H1 (cell line): ENCODE data around the gene CACNA1D. TPM values are rescaled to one million over a fixed set of nuclear protein-coding genes. Genes with fewer than 3 reads are reported as not detected.

ENCODE experiments used
- CTCF ChIA-PET: fragments of 300-600 bp; sonication (Branson Sonifier 250); formaldehyde crosslinking; loops from one replicate; lab custom pipeline; 2021; ENCODE audit not compliant: partially characterized antibody; lab: Charles Lee
- POLR2A ChIA-PET: fragments of 300-600 bp; sonication (Branson Sonifier 250); formaldehyde crosslinking; loops from one replicate; lab custom pipeline; 2021; ENCODE audit warnings: inconsistent platforms; ENCODE audit not compliant: partially characterized antibody; lab: Charles Lee
- DNase-seq, 2 experiments: peaks; one replicate each; pipeline versions ENCODE4 v3.0.0 to v3.0.0-alpha.2; 2010 to 2022; ENCODE audit warnings: low spot score in 2 of 2, low read depth in 1 of 2, mixed read lengths in 1 of 2
- FAIRE-seq: peaks from 2 replicates; lab custom pipeline; 2011; peaks lifted over from hg19 to GRCh38; lab: Jason Lieb, UNC
- H2AFZ ChIP-seq: 2 replicates; pipeline ENCODE4 v1.8.1; 2012; ENCODE audit warnings: low read length, inconsistent platforms
- H2AK5ac ChIP-seq: 2 replicates; pipeline ENCODE4 v1.6.1; 2013; ENCODE audit warnings: low read depth, low read length
- H2BK120ac ChIP-seq: replicated peaks from 2 replicates; pipeline ENCODE3; 2013; ENCODE audit warnings: low read depth, low read length, inconsistent platforms
- H2BK12ac ChIP-seq: 2 replicates; pipeline ENCODE4 v1.6.1; 2013; ENCODE audit warnings: low read depth, low read length
- H2BK15ac ChIP-seq: 2 replicates; pipeline ENCODE4 v1.6.1; 2013; ENCODE audit warnings: low read length
- H2BK20ac ChIP-seq: 2 replicates; pipeline ENCODE4 v1.6.1; 2013; ENCODE audit warnings: low read length
- H2BK5ac ChIP-seq: 2 replicates; pipeline ENCODE4 v1.6.1; 2013; ENCODE audit warnings: low read depth, low read length
- H3K14ac ChIP-seq: 2 replicates; pipeline ENCODE4 v1.6.1; 2013; ENCODE audit warnings: inconsistent platforms; ENCODE audit not compliant: insufficient read length
- H3K18ac ChIP-seq: 2 replicates; pipeline ENCODE4 v1.6.1; 2013; ENCODE audit warnings: low read length; ENCODE audit errors: extremely low read depth
- H3K23ac ChIP-seq: 2 replicates; pipeline ENCODE4 v1.6.1; 2013; ENCODE audit warnings: inconsistent platforms; ENCODE audit not compliant: insufficient read length
- H3K23me2 ChIP-seq: 2 replicates; pipeline ENCODE4 v1.6.1; 2013; ENCODE audit warnings: low read depth, low read length
- H3K27ac ChIP-seq: 2 replicates; pipeline ENCODE4 v1.6.1; 2011; ENCODE audit warnings: low read depth, low read length, inconsistent platforms
- H3K27me3 ChIP-seq, 4 experiments: replicated peaks in 1 of 4; 1 replicate in 1 of 4; 2 replicates in 3 of 4; pipeline versions ENCODE4 v1.6.1 to v1.8.1; 2011 to 2013; ENCODE audit warnings: low read length in 3 of 4, mild to moderate bottlenecking in 3 of 4, inconsistent platforms in 2 of 4, mixed read lengths in 2 of 4, moderate library complexity in 1 of 4; ENCODE audit not compliant: control insufficient read depth in 3 of 4, insufficient read depth in 3 of 4; ENCODE audit errors: extremely low read depth in 1 of 4
- H3K36me3 ChIP-seq, 4 experiments: 2 replicates each; pipeline versions ENCODE4 v1.6.1 to v1.8.1; 2011 to 2013; ENCODE audit warnings: mild to moderate bottlenecking in 4 of 4, low read length in 3 of 4, moderate library complexity in 2 of 4, control low read depth in 1 of 4, inconsistent platforms in 1 of 4; ENCODE audit not compliant: insufficient read depth in 4 of 4, control insufficient read depth in 2 of 4
- H3K4ac ChIP-seq: replicated peaks from 2 replicates; pipeline ENCODE3; 2013; ENCODE audit warnings: low read length, low read depth, mixed read lengths, inconsistent platforms; ENCODE audit not compliant: insufficient read length
- H3K4me1 ChIP-seq, 4 experiments: replicated peaks in 1 of 4; 1 replicate in 1 of 4; 2 replicates in 3 of 4; pipeline versions ENCODE4 v1.6.1 to v1.8.1; 2011 to 2013; ENCODE audit warnings: low read length in 3 of 4, inconsistent platforms in 2 of 4, mixed read lengths in 1 of 4; ENCODE audit not compliant: insufficient read depth in 4 of 4, control insufficient read depth in 3 of 4
- H3K4me2 ChIP-seq, 2 experiments: 2 replicates each; pipeline versions ENCODE4 v1.6.1 to v1.8.1; 2011 to 2013; ENCODE audit warnings: low read depth in 2 of 2, low read length in 2 of 2, control low read depth in 1 of 2, inconsistent platforms in 1 of 2, mild to moderate bottlenecking in 1 of 2; ENCODE audit not compliant: insufficient read depth in 1 of 2
- H3K4me3 ChIP-seq, 4 experiments: fragments of 200-600, 300-600 bp in 1 of 4; sonication (generic), shearing (Covaris generic), sonication (Bioruptor Twin) in 1 of 4; 2 replicates each; pipeline versions ENCODE4 v1.5.1 to v1.8.1; 2011 to 2016; ENCODE audit warnings: low read length in 4 of 4, low read depth in 3 of 4, control low read depth in 2 of 4, inconsistent platforms in 2 of 4, mild to moderate bottlenecking in 2 of 4, mixed read lengths in 1 of 4, moderate library complexity in 1 of 4; ENCODE audit not compliant: insufficient read depth in 2 of 4; ENCODE audit errors: extremely low read depth in 1 of 4
- H3K56ac ChIP-seq: replicated peaks from 2 replicates; pipeline ENCODE3; 2013; ENCODE audit warnings: low read depth, mild to moderate bottlenecking, mixed read lengths, low read length, inconsistent platforms; ENCODE audit not compliant: insufficient read length
- H3K79me1 ChIP-seq: 2 replicates; pipeline ENCODE4 v1.6.1; 2013; ENCODE audit warnings: low read depth, low read length, control low read depth
- H3K79me2 ChIP-seq, 2 experiments: 2 replicates each; pipeline versions ENCODE4 v1.6.1 to v1.8.1; 2012 to 2013; ENCODE audit warnings: low read length in 2 of 2, mild to moderate bottlenecking in 2 of 2, inconsistent platforms in 1 of 2; ENCODE audit not compliant: insufficient read depth in 2 of 2, control insufficient read depth in 1 of 2
- H3K9ac ChIP-seq, 4 experiments: replicated peaks in 1 of 4; 1 replicate in 1 of 4; 2 replicates in 3 of 4; pipeline versions ENCODE4 v1.6.1 to v1.8.1; 2011 to 2013; ENCODE audit warnings: low read depth in 3 of 4, low read length in 3 of 4, control low read depth in 2 of 4, mild to moderate bottlenecking in 2 of 4, moderate library complexity in 2 of 4, inconsistent platforms in 1 of 4; ENCODE audit errors: extremely low read depth in 1 of 4
- H3K9me3 ChIP-seq, 2 experiments: 2 replicates each; pipeline versions ENCODE4 v1.6.1 to v1.8.1; 2012 to 2013; ENCODE audit warnings: mild to moderate bottlenecking in 2 of 2, moderate library complexity in 2 of 2, control low read depth in 1 of 2, inconsistent platforms in 1 of 2, low read depth in 1 of 2, low read length in 1 of 2, mixed read lengths in 1 of 2; ENCODE audit not compliant: insufficient read depth in 2 of 2
- H4K20me1 ChIP-seq, 2 experiments: replicated peaks in 1 of 2; 2 replicates each; pipeline versions ENCODE3 to v1.8.1; 2011 to 2013; ENCODE audit warnings: inconsistent platforms in 2 of 2, low read length in 2 of 2, mild to moderate bottlenecking in 1 of 2; ENCODE audit not compliant: insufficient read depth in 2 of 2, control insufficient read depth in 1 of 2
- H4K5ac ChIP-seq: 2 replicates; pipeline ENCODE4 v1.6.1; 2013; ENCODE audit warnings: low read length, low read depth, mixed read lengths, inconsistent platforms; ENCODE audit not compliant: insufficient read length
- H4K8ac ChIP-seq: 2 replicates; pipeline ENCODE4 v1.8.0; 2013; ENCODE audit warnings: mild to moderate bottlenecking, moderate library complexity, low read length, inconsistent platforms; ENCODE audit not compliant: insufficient read depth; ENCODE audit errors: extremely low read depth
- H4K91ac ChIP-seq: replicated peaks from 2 replicates; pipeline ENCODE3; 2013; ENCODE audit warnings: low read length, mixed read lengths, inconsistent platforms; ENCODE audit not compliant: insufficient read length
- BRCA1 ChIP-seq: IDR thresholded peaks from 2 replicates; pipeline ENCODE4 v1.6.1; 2012; ENCODE audit warnings: low read depth, low read length, improper control_type of control experiment
- CBX5 ChIP-seq: fragments of 300-800, 300-1000 bp; sonication (generic); IDR thresholded peaks from 2 replicates; pipeline ENCODE4 v1.7.1; 2016; ENCODE audit warnings: antibody characterized with exemption, low read length, low read depth
- CBX8 ChIP-seq: fragments of 300-800, 300-1000 bp; sonication (generic); IDR thresholded peaks from 2 replicates; pipeline ENCODE4 v1.7.1; 2016; ENCODE audit warnings: low read depth, low read length, borderline replicate concordance
- EZH2 ChIP-seq: fragments of 200-600 bp; sonication (generic); IDR thresholded peaks from 2 replicates; pipeline ENCODE4 v1.7.1; 2012; ENCODE audit warnings: low read depth, mild to moderate bottlenecking, moderate library complexity, low read length, inconsistent platforms; ENCODE audit not compliant: severe bottlenecking
- FOSL1 ChIP-seq: IDR thresholded peaks from 2 replicates; pipeline ENCODE4 v1.6.1; 2011; ENCODE audit warnings: mild to moderate bottlenecking, low read depth, low read length, moderate library complexity; ENCODE audit not compliant: insufficient read depth
- KDM4A ChIP-seq: IDR thresholded peaks from one replicate; pipeline ENCODE4 v1.7.1; 2012; ENCODE audit warnings: low read depth, mild to moderate bottlenecking, moderate library complexity, low read length, inconsistent platforms; ENCODE audit not compliant: severe bottlenecking
- KDM5A ChIP-seq: fragments of 200-600 bp; IDR thresholded peaks from 2 replicates; pipeline ENCODE4 v1.7.1; 2012; ENCODE audit warnings: mild to moderate bottlenecking, low read length, inconsistent platforms, mixed read lengths
- MAFK ChIP-seq: IDR thresholded peaks from 2 replicates; pipeline ENCODE4 v1.6.1; 2012; ENCODE audit warnings: low read depth, mild to moderate bottlenecking, improper control_type of control experiment, low read length
- NRF1 ChIP-seq: IDR thresholded peaks from 2 replicates; pipeline ENCODE4 v1.6.1; 2011; ENCODE audit warnings: mild to moderate bottlenecking, low read depth, low read length, improper control_type of control experiment
- POLR2A ChIP-seq, 2 experiments: IDR thresholded peaks; 1 replicate in 1 of 2; 2 replicates in 1 of 2; pipeline ENCODE4 v1.6.1; 2011; ENCODE audit warnings: low read depth in 2 of 2, low read length in 2 of 2, mild to moderate bottlenecking in 2 of 2; ENCODE audit errors: control extremely low read depth in 1 of 2
- RBBP5 ChIP-seq: IDR thresholded peaks from 2 replicates; pipeline ENCODE4 v1.7.1; 2012; ENCODE audit warnings: low read depth, mild to moderate bottlenecking, inconsistent platforms, low read length, moderate library complexity, borderline replicate concordance
- SIX5 ChIP-seq: IDR thresholded peaks from 2 replicates; pipeline ENCODE4 v1.6.1; 2011; ENCODE audit warnings: mild to moderate bottlenecking, low read depth, low read length
- TEAD4 ChIP-seq: IDR thresholded peaks from 2 replicates; pipeline ENCODE4 v1.6.1; 2012; ENCODE audit warnings: low read depth, low read length, inconsistent platforms, mixed read lengths
- WGBS, 2 experiments: shearing (Covaris generic) in 1 of 2; methylation state at CpG; one replicate each; pipeline versions ENCODE4 v1.1.6 to v1.1.7; 2013 to 2015; ENCODE audit warnings: low lambda C conversion rate in 2 of 2, mixed read lengths in 2 of 2, inconsistent platforms in 1 of 2, low coverage in 1 of 2, missing lambda C conversion rate in 1 of 2; ENCODE audit not compliant: insufficient replicate concordance in 2 of 2, insufficient coverage in 1 of 2, insufficient read length in 1 of 2; ENCODE audit errors: extremely low coverage in 1 of 2, missing lambda C conversion rate in 1 of 2; 5-methylcytosine and 5-hydroxymethylcytosine counted together
- polyA plus RNA-seq, 7 experiments: library from polyadenylated mRNA; depleted of rRNA in 3 of 7; stranded (reverse) in 5 of 7; unstranded in 2 of 7; fragments of >200 nt in 5 of 7; fragments of 200-250 nt in 2 of 7; gene quantifications; 1 replicate in 5 of 7; 2 replicates in 1 of 7; 4 replicates in 1 of 7; pipeline versions ENCODE4 v1.2.1 to v1.2.3, GENCODE V29; 2011 to 2013; ENCODE audit warnings: missing spikeins in 2 of 7, mixed read lengths in 2 of 7
- total RNA-seq: library from RNA; stranded (reverse); fragmentation: NEBNext Ultra II Directional; extraction: Animal tissue kit (Norgen Biotek cat#: 25700); gene quantifications from 2 replicates; pipeline ENCODE4 v1.2.1, GENCODE V29; 2021
- TF ChIP-seq, protein P1 (sequence below): IDR thresholded peaks from 2 replicates; pipeline ENCODE4 v1.6.1; 2012; ENCODE audit warnings: inconsistent platforms

CACNA1D gene
- total and polyA plus RNA-seq, 2 of the 8 experiments (the other 6 are each of a cell fraction or from before 2014, with no cell fraction given), result 2.0 to 2.9 TPM

DNA sequence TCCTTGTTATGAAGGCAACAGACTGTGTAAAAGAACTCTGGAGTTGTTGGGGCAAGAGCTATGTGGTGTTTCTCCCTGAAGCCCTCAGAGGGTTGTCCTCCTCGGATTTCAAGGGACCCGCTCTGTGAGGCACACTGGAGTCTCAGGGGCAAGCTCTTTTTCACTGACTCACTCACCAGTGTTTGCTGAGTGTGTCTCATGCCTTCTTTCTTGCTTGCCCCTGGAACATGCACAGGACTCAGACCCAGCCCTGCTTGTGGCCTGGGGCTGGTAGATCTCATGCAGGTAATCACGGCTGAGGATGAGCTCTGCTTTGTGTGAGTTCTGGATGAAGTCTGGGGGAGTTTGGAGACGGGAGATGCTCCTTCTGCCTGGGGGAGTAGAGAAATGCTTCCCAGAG lies 93.7 kb downstream of the CACNA1D start:
- FAIRE-seq, result no peak
- Histone ChIP-seq H3K27ac (no peak overlapping the region), H3K27me3 (no peaks in the 10 kb centered on the region), H3K4me2 (no peak overlapping the region), H3K36me3 (no peaks in the 10 kb centered on the region), H4K91ac (no peak overlapping the region), H3K4me3 (no peak overlapping the region), H3K9ac (no peak overlapping the region), H3K4ac (no peak overlapping the region), H3K79me2 (no peaks in the 10 kb centered on the region), H4K8ac (no peak overlapping the region; the same call in 1 of the 2 replicates), H2AK5ac (no peak overlapping the region), H4K5ac (no peak overlapping the region), H3K23ac (no peak overlapping the region), H3K23me2 (no peaks in the 10 kb centered on the region), H3K4me1 (no peaks in the 10 kb centered on the region; a peak in 1 of 7 replicates), H4K20me1 (no peaks in the 10 kb centered on the region), H3K14ac (no peak overlapping the region), H3K18ac (no peak overlapping the region), H3K9me3 (no peaks in the 10 kb centered on the region), H2BK5ac (no peak overlapping the region), H3K56ac (no peak overlapping the region), H2BK15ac (no peak overlapping the region), H2BK120ac (no peak overlapping the region), H2AFZ (no peak overlapping the region), H2BK12ac (no peak overlapping the region), H2BK20ac (no peak overlapping the region), H3K79me1 (no peaks in the 10 kb centered on the region)
- peak in 1 of 2 experiments; percentile 28 for DNase-seq
- TF ChIP-seq TEAD4 (no peak), FOSL1 (no peak), BRCA1 (no peak), CBX5 (no peak), POLR2A (IDR thresholded peaks at IDR 0.05; ENCODE audit: control extremely low read depth in 1 of 2, low read depth in 2 of 2, low read length in 2 of 2) (no peak), NRF1 (no peak), EZH2 (no peak), MAFK (no peak), SIX5 (no peak), RBBP5 (no peak), KDM4A (no peak), KDM5A (no peak), CBX8 (no peak)
- TF ChIP-seq, protein P1, sequence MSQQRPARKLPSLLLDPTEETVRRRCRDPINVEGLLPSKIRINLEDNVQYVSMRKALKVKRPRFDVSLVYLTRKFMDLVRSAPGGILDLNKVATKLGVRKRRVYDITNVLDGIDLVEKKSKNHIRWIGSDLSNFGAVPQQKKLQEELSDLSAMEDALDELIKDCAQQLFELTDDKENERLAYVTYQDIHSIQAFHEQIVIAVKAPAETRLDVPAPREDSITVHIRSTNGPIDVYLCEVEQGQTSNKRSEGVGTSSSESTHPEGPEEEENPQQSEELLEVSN, result no peak
- CTCF ChIA-PET, result interaction anchor here (0.6 to 1.8 kb wide), 3 partner anchors 69 to 213 kb away, joined by 3 to 4 read pairs (median 4); no protein-coding TSS in a partner anchor
- POLR2A ChIA-PET, result interaction anchor here (2.0 kb wide), 1 partner anchor 9 kb away, joined by 6 read pairs; no protein-coding TSS in a partner anchor
- WGBS, 2 experiments, result 90% methylated on average over 4 of the region's 4 CpGs; no CpG with 5 or more reads in 1 of the 2 experiments
